HT-29 (cell line): Measurements from ENCODE around the gene CELSR1. TPM values are rescaled to one million over a fixed set of nuclear protein-coding genes. Genes with fewer than 3 reads are reported as not detected.
"Not testable (repeated sequence)": the region's sequence is repeated elsewhere in the genome, so short reads cannot be mapped to it uniquely, and the experiment has no call there.

Experiments used
- DNase-seq: peaks from one replicate; pipeline ENCODE4 v3.0.0-alpha.2; 2015; ENCODE audit warnings: low spot score
- total RNA-seq: library from RNA; depleted of rRNA; stranded (reverse); fragments of >200 nt; shearing (Covaris generic); gene quantifications from 2 replicates; pipeline ENCODE4 v1.2.3, GENCODE V29; 2014; rRNA removed

The CELSR1 gene
- total RNA-seq, 1 experiment from 2014 or later = 6.8 TPM

DNA sequence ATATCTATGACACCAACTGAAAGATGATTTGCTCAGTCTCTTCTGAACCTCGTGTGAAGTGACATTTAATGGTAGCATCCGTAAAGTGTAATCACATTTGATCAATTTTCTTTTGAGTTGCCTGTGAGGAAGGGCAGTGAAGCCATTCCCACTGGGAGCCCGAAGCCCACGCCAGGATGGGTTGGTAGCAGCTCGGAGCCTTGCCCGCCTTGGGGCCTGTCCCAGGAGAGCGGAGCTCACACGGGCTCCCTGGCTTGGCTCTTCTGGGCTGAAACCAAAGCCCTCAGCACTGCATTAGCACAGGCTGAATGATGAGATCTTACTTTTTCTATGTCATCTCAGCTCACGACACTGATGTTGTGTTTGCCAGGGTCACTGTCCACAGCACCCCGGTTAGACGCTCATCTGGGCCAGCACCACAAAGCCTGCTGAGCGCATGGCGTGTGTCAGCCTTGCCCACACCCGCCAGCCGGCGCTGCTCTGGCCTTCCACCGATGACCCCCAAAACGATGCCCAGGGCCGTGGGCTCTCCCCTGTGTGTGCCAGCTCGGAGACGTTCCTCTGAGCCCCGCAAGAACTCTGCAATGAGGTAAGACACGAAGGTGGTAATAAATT, 211.2 kb downstream of the CELSR1 start:
- DNase-seq = no peak

- no peak for DNase-seq
Observed at GRCh38 chr22:46323162-46323561, 214.3 kb downstream of the CELSR1 start.

DNA sequence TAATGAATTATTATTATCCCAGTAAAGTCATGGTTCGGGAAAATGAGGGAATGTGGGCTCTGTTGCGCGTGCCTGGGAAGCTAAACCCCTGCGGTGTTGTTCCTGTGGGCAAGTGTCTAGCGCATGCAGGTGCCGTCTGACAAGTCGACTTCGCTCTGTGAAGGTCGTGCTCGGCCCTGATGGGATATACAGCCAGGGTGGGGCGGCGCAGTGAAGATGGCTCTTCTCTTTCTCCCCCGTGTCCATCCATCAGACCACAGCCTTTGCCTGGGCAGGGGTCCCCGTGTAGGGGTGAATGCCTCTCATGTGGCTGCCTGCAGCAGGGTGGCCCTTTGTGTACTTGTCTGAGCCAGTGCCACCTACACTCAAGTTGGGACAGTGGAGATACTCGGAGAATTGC, 214.7 kb downstream of the CELSR1 start:
- DNase-seq = no peak

GRCh38 chr22:46320716-46321386, 216.6 kb downstream of the CELSR1 start:
- no peak for DNase-seq

- DNase-seq = no peak
Observed at GRCh38 chr22:46320166-46320710, 217.2 kb downstream of the CELSR1 start.

GRCh38 chr22:46319319-46319718, 218.1 kb downstream of the CELSR1 start:
- DNase-seq = no peak

GRCh38 chr22:46318576-46318975, 218.8 kb downstream of the CELSR1 start:
- no peak for DNase-seq

DNA sequence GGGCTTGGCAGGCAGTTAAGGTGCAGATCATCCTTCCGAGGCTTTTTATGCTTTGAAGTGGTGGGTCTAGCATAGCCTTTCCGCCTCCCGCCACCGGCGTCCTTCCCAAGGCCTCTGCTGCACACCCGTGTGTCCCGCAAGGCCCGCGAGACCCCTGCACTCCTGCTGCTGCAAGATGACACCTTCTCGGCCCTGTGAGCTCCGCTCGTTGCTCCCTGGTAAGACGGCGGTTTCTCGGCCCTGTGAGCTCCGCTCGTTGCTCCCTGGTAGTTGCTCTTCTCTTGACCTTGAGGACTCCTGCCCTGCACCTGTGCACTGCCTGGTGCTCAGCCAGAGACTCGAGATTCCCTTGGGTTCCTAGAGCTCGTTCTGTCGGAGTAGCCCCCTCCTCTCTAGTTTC, 219.8 kb downstream of the CELSR1 start:
- DNase-seq = no peak

DNA sequence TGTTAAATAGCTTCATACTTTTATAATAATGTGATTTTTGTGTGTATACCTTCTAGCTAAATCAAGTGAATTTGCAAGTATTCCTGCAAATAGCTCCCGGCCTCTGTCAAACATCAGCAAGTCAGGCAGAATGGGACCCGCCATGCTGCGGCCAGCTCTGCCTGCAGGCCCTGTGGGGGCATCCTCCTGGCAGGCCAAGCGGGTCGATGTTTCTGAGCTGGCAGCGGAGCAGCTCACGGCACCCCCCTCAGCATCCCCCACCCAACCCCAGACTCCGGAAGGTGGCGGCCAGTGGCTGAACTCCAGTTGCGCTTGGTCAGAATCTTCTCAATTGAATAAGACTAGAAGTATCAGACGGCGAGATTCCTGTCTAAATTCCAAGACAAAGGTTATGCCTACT, 221.4 kb downstream of the CELSR1 start:
- DNase-seq = no peak

GRCh38 chr22:46312848-46313247, 224.6 kb downstream of the CELSR1 start:
- not testable (repeated sequence) for DNase-seq

DNA sequence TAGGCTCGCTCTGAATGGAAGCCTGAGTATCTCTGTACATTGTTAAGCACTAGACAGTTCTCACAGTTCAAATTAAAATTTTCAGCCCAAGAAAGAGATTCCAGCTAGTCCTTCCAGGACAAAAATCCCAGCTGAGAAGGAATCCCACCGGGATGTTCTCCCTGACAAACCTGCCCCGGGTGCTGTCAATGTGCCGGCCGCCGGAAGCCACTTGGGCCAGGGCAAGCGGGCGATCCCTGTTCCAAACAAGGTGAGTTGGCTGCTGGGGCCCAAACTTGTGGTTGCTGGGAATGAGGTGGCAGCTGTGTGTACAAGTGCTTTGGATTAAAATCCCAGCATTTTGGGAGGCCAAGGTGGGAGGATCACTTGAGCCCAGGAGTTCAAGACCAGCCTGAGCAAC, 225.4 kb downstream of the CELSR1 start:
- no peak for DNase-seq

Other genes with a start within 250 kb of the CELSR1 start
- gene GTSE1, start 240.8 kb downstream of the CELSR1 start, total RNA-seq = 22.0 and 23.5 TPM in 2 replicates
- gene TRMU, start 201.9 kb downstream of the CELSR1 start, total RNA-seq = 56.3 and 64.7 TPM in 2 replicates
- gene GRAMD4, start 82.8 kb upstream of the CELSR1 start, total RNA-seq = 22.5 and 26.7 TPM in 2 replicates
- gene CERK, start 200.6 kb upstream of the CELSR1 start, total RNA-seq = 17.1 and 18.6 TPM in 2 replicates
- 13.5 and 23.9 TPM in 2 replicates for gene TBC1D22A, start 225.0 kb upstream of the CELSR1 start, total RNA-seq